HG02610 (cell line): ENCODE data around the gene ARID5A.
"Not testable (repeated sequence)": the region's sequence is repeated elsewhere in the genome, so short reads cannot be mapped to it uniquely, and the experiment has no call there.

Experiments
- ATAC-seq: cut with Tn5 transposase; IDR thresholded peaks from one replicate; pipeline ENCODE4 v1.9.1; 2021; ENCODE audit warnings: mild to moderate bottlenecking, moderate library complexity; ENCODE audit not compliant: unreplicated experiment

The ARID5A gene

DNA sequence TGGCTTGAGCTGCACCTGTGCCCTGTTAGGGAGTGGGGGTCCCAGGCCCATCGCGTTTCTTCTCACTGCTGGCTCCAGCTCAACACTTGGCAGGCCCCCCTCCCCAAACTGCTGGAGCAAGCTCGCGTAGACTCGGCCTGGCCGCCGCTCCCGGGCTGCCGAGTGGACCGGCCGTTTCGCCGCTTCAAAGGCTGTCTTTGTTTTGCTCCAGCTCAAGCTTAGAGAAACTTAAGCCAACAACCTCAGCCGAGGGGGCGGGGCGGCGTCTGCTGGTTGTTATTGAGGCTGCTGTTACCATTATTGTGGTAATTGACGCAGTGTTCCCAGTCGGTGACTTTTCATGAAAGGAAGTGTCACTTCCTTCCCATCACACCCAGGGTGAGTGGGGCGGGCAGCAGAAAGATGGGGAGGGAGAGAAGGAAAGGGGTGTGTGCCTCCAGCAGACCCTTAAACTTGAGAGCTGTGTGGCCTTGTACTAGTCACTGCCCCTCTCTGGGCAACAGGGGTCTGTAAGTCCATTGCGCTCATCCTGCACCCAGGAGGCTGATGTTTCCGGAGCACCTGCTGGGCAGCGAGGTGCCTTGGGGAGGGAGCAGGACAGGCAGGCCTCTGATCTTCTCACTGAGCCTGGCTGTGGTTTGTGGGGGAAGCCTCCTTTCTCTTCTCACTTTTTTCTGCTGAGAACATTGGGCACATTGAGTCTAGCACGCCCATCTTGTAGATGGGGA is 2.1 kb downstream of the ARID5A start:
- ATAC-seq = no peak

DNA sequence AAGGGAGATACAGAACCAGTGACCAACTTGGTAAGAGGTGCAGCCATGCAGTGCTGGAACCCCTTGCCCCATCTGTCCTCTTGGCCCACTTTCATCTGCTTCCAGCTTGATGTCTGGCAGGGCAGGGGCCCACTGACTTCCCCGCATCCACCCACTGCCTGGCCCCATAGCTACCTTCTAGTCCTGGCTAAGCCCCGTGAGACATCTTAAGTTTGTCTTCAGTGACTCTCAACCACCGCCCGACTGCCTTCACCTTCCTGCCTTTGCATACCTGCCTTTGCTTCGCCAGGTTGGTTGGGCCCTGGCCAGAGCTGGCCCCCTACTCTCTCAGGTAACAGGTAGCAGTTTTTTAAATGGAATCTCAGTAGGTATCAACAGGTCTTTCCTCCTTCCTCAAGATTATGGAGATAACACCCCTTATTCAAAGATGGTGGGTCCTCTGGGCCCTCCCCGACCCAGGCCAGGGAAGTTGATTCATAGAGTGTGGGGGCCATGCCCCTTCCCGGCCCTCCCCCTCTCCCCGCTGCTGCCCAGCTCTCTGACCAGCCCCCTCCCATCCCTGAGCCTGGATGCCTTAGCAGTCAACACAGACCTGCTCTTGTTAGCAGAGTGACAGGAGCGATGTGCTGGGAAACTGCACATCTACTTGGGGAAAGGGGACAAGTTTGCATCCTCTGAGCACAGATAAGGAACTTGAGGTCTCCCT is 2.8 kb downstream of the ARID5A start:
- ATAC-seq = no peak

DNA sequence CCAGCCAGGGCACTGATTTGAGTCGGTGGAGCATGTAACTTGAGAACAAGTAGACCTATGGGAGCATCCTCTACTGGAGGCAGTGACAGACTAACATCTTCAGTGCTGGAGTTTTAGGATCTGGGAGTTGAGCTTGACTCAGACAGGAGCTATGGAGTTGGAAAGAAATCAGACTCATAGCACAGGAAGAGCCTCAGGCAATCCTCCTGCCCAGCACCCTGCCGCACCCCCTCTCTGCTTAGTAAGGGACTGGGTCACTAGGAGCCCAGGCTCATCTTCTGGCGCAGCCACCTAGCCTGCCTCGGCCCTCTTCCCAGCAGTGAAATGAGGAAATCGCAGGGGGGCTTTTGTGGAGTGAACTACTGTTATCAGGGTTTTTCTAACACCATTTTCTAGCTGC is 3.6 kb downstream of the ARID5A start:
- no peak for ATAC-seq

DNA sequence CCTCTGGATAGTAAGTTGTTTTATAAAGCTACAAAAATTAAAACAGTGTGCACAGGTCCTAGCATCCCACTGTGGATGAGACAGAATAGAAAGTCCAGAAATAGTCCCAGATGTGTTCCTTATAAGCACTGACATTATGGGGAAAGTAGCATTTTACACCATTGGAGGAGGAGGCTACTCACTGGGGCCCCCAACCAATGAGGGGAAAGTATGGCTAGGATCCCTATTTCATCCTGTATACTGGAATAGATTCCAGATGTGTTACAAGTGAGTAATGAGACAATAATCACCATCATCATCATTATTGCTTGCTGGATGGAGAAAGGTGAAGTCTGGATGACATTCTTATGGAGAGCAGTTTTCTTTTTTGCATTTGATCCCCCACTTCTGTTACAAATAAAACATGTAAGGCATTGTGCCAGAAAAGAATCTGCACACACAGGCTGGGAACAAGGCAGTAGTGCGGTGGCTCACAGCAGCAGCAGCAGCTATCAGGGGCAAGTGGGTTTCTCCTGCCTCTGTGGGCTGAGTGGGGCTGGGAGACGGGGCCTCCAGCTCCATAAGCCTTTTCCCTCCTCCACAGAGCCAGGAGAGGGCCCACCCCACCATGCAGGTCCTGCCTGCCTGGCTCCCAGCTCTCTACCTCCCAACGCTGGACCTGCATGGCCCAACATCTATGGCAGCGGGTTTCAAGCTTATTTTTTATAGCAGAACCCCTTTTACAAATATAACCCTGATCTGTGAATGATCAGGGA is 5.0 kb downstream of the ARID5A start:
- no peak for ATAC-seq

DNA sequence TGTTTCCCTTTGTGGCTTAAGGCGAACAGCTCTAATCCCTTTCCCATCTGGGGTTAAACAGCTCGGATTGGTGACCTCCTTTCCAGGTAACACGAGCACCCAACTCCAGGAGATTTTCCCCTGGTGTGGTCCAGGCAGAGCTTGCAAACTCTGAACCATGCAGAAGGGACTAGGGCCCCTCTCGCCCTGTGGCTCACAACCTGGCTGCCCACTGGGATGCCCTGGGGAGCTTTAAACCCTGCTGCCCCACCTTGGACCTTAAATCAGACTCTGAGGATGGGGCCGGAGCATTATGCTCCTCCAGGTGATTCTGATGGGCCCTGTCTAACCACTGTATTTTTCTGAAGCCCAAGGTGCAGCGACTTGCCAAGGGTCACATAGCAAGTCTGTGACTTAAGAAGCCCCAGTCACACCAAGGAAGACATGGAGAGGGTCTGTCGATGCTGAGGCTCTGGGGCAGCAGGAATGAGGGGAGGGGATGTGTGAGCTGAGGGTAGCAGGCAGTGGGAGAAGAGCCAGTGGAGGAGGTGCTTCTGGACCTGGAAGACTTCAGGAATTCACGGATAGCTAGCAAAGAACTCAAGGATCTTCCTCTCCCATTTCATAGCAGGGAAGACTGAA is 5.9 kb downstream of the ARID5A start:
- ATAC-seq = no peak

DNA sequence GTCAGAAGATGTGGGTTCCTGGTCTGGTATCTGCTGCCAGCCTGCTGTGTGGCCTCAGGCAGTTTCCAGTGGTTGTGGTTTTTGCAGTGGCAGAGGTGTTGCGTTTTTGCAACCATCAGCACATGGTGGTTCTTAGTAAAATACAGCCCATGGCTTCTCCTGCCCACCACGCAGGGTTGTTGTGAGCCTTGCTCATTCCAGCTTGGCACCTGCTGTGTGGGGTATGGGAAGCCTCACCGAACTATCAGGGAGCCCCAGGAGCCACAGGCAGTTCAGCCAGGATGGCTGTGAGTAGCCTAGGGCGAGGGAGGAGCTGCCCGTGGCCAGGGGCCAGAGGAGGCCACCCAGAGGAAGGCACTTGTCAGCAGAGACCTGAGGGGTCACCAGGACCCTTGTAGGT is 9.8 kb downstream of the ARID5A start:
- no peak for ATAC-seq

DNA sequence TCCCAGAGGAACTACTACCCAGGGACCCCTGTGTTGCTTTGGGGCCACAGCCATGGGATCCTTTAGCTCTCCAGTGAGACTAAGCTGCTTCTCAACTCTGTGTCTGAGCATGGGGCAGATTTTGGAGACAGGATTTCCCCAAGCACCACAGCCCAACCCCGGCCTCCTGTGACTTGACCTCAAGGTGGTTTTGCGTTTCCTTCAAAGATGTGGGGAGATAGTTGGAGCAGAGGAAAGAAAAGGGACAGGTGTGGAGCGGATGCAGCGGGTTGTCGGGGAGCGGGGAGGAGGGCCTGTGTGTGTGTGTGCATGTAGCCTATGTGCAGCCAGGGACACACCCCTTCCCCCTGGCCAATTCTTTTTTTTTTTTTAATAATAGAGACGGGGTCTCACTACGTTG is 10.2 kb downstream of the ARID5A start:
- no peak for ATAC-seq

DNA sequence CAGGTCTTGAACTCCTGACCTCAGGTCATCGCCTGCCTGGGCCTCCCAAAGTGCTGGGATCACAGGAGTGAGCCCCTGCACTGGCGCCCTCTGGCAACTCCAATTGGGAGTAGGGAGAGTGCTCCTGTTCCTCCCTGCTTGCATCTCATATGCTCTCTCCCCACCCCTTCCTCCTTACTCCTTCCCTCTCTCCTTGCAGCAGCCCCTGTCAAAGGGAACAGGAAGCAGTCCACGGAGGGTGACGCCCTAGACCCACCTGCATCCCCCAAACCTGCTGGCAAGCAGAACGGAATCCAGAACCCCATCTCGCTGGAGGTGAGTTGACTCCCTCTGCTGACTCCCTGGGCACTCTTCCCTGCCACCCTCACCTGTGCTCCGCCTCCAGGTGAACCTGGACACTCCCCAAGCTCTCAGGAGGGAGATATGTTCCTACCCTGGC is 10.7 kb downstream of the ARID5A start:
- no peak for ATAC-seq

DNA sequence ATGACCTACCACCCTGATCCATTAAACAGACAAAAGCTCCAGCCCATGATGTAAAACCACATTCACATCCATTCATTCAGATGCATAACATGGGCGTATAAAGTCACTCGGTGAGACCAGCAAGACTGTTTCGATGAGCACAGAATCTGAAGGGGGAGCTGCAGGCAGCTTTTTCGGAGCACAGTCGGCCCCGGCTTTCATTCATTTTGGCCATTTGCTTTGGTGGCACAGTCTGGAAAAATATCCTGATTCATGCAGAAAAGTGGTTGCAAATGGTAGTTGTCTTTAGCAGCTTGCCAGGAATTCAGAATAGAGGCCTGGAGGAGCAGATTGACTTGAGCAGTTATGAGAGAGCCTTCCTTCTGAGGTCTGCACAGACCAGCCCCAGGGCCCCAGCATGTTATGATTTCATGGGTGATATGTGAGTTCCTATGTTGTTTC is 11.2 kb downstream of the ARID5A start:
- ATAC-seq = no peak

DNA sequence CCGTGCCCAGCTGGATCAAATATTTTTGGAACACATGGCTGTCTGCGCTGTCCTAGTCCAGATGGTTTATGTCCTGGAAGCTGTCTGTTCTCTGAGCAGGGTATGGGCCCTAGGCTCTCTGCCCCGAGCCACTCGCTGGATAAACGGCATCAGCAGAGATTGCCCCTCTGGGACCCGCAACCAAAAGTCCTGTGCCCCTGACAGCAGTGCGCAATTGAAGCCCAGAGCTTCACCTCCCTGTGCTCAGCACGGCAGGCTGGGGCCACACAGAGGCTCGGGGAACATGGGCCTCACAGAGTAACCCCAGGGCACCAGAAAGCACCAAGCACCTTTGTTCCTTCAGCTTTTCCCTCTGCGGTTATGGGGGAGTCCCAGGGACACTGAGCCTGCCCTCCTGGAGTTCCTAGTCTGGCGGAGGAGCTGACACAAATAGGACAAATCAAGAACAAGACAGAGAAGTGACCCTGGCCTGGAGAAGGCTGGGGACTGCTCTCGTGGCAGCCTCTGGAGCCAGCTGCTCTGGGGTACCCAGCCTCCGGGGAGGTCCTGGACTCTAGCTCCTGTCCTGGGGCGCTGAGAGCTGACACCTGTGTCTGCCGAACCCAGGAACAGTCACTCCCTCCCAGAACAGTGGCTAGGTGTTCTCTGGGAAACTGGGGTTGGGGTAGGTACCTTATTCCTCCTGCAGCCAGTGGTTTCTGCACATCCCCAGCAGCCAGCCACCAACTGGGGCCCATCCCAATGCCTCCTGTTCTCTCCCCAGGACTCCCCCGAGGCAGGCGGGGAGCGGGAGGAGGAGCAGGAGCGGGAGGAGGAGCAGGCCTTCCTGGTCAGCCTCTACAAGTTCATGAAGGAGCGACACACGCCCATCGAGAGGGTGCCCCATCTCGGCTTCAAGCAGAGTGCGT is 12.3 kb downstream of the ARID5A start:
- ATAC-seq = no peak

DNA sequence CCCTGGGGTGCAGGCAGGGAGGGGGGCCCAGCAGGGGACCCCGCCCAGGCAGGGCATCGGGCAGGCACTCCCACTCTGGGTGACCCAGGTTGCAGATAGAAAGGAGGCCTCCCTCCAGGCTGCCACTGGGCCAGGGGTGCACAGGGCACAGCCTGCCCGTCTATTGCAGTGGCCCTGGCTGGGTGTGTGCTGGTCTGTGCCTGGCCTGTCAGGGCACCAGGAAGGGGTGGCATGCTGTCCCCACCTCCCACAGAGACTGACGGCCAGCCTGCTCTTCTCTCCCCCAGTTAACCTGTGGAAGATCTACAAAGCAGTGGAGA is 12.9 kb downstream of the ARID5A start:
- ATAC-seq = no peak

DNA sequence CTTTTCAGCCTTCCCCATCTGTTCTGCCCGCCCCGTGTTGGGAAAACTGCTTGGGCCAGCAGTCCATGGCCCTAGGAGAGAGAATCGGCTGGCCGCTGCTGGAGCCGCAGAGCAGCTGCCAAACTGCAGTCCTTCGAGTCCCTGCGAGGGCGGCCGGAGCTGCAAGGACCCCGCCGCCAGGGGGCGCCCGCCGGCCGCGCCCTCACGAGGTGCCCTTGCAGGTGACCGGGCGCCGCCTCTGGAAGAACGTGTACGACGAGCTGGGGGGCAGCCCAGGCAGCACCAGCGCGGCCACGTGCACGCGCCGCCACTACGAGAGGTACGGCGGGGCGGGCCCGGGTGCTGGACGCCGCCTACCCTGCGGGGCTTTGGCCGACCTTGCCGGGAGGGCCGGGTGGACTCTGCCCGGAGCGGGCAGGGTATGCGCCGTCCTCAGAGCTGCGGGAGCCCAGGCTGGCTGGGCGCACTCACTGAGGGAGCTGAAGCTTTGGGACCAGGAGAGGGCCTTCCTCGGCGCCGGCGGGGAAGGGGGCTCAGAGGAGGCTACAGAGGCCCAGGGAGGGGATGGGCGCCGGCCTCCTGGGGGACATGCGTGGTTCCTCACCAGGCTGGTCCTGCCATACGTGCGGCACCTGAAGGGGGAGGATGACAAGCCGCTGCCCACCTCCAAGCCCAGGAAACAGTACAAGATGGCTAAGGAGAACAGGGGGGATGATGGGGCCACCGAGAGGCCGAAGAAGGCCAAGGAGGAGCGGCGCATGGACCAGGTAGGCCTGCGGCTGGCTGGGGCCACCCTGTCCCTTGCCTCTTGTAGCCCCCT is 13.6 kb downstream of the ARID5A start:
- ATAC-seq = no peak

DNA sequence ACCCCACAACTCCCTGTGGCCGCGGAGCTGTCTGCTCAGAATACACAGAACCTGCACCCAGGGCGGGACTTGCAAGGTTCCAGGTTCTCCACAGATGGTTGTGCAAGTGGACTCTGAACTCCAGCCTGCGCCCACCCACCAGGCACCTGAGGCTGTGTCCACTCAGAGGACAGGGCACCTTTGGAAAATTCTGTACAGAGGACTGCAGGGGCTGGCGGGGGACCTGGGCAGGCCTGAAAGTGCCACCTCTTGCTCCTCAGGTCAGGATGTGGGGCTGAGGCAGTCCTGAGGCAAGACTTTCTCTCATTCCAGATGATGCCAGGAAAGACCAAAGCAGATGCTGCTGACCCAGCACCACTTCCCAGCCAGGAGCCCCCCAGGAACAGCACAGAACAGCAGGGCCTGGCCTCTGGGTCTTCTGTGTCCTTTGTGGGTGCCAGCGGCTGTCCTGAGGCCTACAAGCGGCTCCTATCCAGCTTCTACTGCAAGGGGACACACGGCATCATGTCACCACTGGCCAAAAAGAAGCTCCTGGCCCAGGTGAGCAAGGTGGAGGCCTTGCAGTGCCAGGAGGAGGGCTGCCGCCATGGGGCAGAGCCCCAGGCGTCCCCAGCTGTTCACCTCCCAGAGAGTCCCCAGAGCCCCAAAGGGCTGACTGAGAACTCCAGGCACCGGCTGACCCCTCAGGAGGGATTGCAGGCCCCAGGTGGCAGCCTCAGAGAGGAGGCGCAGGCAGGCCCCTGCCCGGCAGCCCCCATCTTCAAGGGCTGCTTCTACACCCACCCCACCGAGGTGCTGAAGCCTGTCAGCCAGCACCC is 14.4 kb downstream of the ARID5A start:
- ATAC-seq = no peak

DNA sequence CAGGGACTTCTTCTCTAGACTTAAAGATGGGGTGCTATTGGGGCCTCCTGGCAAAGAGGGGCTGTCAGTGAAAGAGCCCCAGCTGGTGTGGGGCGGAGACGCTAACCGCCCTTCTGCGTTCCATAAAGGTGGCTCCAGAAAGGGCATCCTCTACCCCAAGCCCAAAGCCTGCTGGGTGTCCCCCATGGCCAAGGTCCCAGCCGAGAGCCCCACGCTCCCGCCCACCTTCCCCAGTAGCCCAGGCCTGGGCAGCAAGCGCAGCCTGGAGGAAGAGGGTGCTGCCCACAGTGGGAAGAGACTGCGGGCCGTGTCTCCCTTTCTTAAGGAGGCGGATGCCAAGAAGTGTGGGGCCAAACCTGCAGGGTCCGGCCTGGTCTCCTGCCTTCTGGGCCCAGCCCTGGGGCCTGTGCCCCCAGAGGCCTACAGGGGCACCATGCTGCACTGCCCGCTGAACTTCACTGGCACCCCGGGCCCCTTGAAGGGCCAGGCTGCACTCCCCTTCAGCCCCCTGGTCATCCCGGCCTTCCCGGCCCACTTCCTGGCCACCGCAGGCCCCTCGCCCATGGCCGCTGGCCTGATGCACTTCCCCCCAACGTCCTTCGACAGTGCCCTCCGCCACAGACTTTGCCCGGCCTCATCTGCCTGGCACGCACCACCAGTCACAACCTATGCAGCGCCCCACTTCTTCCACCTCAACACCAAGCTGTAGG is 15.2 kb downstream of the ARID5A start:
- no peak for ATAC-seq

DNA sequence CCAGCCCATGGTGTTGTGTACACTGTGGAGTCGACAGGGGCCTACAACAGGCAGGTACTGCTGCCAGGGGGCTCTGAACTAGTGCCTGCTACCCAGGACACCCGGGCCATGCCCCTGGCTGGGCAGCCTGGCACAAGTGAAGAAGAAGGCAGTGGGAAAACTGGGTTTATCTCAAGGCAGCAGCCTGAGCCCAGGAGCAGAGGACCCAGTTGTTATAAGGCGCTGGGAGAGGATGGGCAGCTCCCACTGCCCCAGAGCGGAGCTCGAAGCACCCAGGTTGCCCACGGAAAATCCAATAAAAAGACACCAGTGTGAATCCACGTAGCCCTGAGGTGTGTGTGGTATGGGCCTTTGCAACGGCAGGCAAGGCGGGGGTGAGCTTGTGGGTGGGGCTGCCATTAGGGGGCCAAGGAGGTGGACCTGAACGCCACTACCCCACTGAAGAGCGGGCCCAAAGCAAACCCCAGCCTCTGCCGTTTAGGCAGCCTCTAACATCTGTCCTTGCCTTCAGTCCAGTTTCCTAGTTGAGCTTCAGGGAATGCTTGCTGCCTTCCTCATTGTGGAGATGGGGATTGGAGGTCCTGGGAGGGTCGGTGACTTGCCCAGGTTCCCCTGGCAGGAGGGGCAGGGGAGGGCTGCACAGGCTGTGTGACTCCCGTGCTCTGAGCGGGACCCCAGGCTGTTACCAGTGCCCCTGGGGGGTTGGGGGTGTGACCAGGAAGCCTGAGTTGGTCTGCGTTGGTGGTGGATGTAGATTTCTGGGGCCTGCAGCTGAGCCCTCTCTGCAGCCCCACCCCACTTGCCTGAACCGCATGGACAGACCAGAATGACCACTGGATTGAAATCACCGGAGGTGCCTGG is 16.0 kb downstream of the ARID5A start:
- ATAC-seq = no peak

DNA sequence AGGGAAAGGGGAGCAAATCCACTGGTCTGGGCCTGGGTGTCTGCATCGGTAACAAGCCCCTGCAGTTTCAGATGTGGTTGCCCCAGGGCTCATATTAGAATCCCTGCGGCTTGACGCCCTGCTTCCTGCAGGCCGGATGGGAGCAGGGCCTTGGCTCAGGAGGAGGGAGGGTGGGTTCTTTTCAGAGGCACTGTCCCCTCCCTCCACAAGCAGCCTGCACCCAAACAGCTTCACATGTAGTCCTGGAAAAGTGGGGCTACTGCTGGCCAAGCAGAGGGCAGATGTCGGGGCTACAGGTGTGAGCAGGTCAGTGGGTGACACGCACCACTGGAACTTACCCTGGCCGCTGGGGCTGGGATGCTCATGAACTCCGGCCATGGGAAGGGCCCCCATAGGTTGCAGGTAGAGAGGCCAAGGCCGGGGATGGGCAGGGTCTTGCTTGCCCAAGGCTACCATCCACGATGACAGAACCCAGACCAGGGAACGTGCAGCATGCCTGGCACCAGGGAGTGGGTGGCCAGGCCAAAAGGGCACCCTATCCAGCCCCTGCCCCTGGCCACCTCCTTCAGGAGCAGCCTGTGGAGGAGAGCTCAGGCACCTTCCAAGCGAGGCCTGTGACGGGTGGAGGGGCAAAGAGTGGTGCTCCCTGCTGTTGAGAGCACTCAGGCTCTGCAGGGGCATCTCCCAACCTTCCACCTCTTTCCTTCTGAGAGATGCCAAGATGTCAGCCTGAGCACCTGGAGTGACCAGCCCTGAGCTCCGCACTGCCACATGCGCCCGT is 16.8 kb downstream of the ARID5A start:
- no peak for ATAC-seq

DNA sequence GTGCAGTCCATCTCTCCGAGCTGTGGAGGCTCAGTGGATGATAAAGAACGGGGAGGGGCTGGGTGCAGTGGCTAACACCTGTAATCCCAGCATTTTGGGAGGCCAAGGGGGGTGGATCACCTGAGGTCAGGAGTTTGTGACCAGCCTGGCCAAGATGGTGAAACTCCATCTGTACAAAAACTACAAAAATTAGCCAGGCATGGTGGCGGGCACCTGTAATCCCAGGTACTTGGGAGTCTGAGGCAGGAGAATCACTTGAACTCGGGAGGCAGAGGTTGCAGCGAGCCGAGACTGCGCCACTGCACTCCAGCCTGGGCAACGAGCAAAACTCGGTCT is 17.4 kb downstream of the ARID5A start:
- not testable (repeated sequence) for ATAC-seq
